Hepatocyte (in vitro differentiated cells): ENCODE measurements around the gene SEMA3D. TPM values are rescaled to one million over a fixed set of nuclear protein-coding genes. Genes with fewer than 3 reads are reported as not detected.

Source experiments
- DNase-seq: peaks from one replicate; pipeline ENCODE4 v3.0.0-alpha.2; 2016; ENCODE audit warnings: low spot score
- H2AFZ ChIP-seq: fragments of 200-600 bp; sonication (generic); 2 replicates; pipeline ENCODE4 v1.6.0; 2016; ENCODE audit warnings: antibody characterized with exemption, mild to moderate bottlenecking
- H3K27ac ChIP-seq: fragments of 200-600 bp; sonication (generic); 2 replicates; pipeline ENCODE4 v1.5.1; 2016; ENCODE audit warnings: mild to moderate bottlenecking
- H3K27me3 ChIP-seq: fragments of 200-600 bp; sonication (generic); 2 replicates; pipeline ENCODE4 v1.6.1; 2016
- H3K36me3 ChIP-seq: fragments of 200-600 bp; sonication (generic); replicated peaks from 2 replicates; pipeline ENCODE4 v1.5.1; 2016; ENCODE audit warnings: low read depth; ENCODE audit not compliant: insufficient read depth
- H3K4me1 ChIP-seq: fragments of 200-600 bp; sonication (generic); 2 replicates; pipeline ENCODE4 v1.5.1; 2016; ENCODE audit warnings: mild to moderate bottlenecking, moderate library complexity; ENCODE audit not compliant: insufficient read depth
- H3K4me2 ChIP-seq: fragments of 200-600 bp; sonication (generic); 2 replicates; pipeline ENCODE4 v1.6.0; 2016
- H3K4me3 ChIP-seq: fragments of 200-600 bp; sonication (generic); 2 replicates; pipeline ENCODE4 v1.5.1; 2016; ENCODE audit warnings: mild to moderate bottlenecking
- H3K79me2 ChIP-seq: fragments of 200-600 bp; sonication (generic); 2 replicates; pipeline ENCODE4 v1.6.0; 2017; ENCODE audit warnings: mild to moderate bottlenecking
- H3K9me2 ChIP-seq: fragments of 200-600 bp; sonication (generic); replicated peaks from 2 replicates; pipeline ENCODE4 v1.6.0; 2017; ENCODE audit warnings: mild to moderate bottlenecking; ENCODE audit not compliant: insufficient read depth
- H3K9me3 ChIP-seq: fragments of 200-600 bp; sonication (generic); 2 replicates; pipeline ENCODE4 v1.5.1; 2016; ENCODE audit warnings: low read depth, mild to moderate bottlenecking
- H4K20me1 ChIP-seq: fragments of 200-600 bp; sonication (generic); 2 replicates; pipeline ENCODE4 v1.6.0; 2016; ENCODE audit warnings: mild to moderate bottlenecking; ENCODE audit not compliant: insufficient read depth, poor library complexity, severe bottlenecking
- EZH2 ChIP-seq: fragments of 200-600 bp; sonication (generic); IDR thresholded peaks from 2 replicates; pipeline ENCODE4 v1.6.1; 2016; ENCODE audit warnings: antibody characterized with exemption, mild to moderate bottlenecking, borderline replicate concordance
- EZH2phosphoT487 ChIP-seq: fragments of 200-600 bp; sonication (generic); IDR thresholded peaks from one replicate; pipeline ENCODE4 v1.6.1; 2018; ENCODE audit warnings: antibody characterized with exemption, mild to moderate bottlenecking, low read depth, moderate library complexity; ENCODE audit not compliant: unreplicated experiment, severe bottlenecking
- WGBS: methylation state at CpG from one replicate; pipeline ENCODE4 v1.1.6; 2016; ENCODE audit warnings: low lambda C conversion rate; ENCODE audit errors: missing lambda C conversion rate; 5-methylcytosine and 5-hydroxymethylcytosine counted together
- polyA plus RNA-seq: library from polyadenylated mRNA; unstranded; fragments of >200 nt; fragmentation: Nextera tagmentation; extraction: Ambion mirVana; gene quantifications from 2 replicates; pipeline ENCODE4 v1.2.1, GENCODE V29; 2016
- total RNA-seq: library from RNA; depleted of rRNA; stranded (reverse); fragments of >200 nt; gene quantifications from 2 replicates; pipeline ENCODE4 v1.2.3, GENCODE V29; 2014
- TF ChIP-seq, protein P1 (sequence below): fragments of 200-600 bp; sonication (generic); IDR thresholded peaks from 2 replicates; pipeline ENCODE4 v1.5.1; 2016; ENCODE audit warnings: antibody characterized with exemption, mild to moderate bottlenecking; ENCODE audit not compliant: poor library complexity

SEMA3D gene
- total and polyA plus RNA-seq, 2 experiments from 2014 or later, result 18.7 to 44.9 TPM

DNA sequence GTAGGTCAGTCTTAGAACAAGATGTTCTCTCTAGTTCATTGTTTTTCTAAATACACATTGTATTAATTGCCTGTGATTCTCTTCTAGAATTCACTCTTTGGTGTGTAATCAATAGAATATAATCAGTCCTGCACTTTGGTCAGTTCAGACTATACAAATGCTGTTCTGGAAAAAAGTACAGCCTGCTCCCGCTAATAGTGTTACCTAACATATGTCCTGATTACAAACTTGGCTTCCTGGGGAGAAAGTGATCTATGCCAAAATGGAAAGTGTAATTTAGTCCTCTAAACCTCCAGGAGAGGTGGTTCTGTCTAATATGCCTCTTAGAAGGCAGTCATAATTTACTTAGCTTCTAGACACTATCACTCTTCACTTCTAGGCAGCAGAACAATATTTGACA lies 215.5 kb downstream of the SEMA3D start:
- Histone ChIP-seq H3K9me2 (no peaks in the 10 kb centered on the region), H3K4me1 (no peaks in the 10 kb centered on the region), H3K36me3 (no peaks in the 10 kb centered on the region), H3K27me3 (no peaks in the 10 kb centered on the region), H2AFZ (no peak overlapping the region), H3K4me2 (no peak overlapping the region), H4K20me1 (no peaks in the 10 kb centered on the region), H3K9me3 (no peaks in the 10 kb centered on the region), H3K4me3 (no peak overlapping the region), H3K27ac (no peak overlapping the region), H3K79me2 (no peaks in the 10 kb centered on the region)
- TF ChIP-seq EZH2, result no peak
- TF ChIP-seq EZH2phosphoT487, result no peak
- TF ChIP-seq, protein P1, sequence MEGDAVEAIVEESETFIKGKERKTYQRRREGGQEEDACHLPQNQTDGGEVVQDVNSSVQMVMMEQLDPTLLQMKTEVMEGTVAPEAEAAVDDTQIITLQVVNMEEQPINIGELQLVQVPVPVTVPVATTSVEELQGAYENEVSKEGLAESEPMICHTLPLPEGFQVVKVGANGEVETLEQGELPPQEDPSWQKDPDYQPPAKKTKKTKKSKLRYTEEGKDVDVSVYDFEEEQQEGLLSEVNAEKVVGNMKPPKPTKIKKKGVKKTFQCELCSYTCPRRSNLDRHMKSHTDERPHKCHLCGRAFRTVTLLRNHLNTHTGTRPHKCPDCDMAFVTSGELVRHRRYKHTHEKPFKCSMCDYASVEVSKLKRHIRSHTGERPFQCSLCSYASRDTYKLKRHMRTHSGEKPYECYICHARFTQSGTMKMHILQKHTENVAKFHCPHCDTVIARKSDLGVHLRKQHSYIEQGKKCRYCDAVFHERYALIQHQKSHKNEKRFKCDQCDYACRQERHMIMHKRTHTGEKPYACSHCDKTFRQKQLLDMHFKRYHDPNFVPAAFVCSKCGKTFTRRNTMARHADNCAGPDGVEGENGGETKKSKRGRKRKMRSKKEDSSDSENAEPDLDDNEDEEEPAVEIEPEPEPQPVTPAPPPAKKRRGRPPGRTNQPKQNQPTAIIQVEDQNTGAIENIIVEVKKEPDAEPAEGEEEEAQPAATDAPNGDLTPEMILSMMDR, result no peak
- no peak for DNase-seq
- WGBS, result 95% methylated on average over 1 of the region's 1 CpG

DNA sequence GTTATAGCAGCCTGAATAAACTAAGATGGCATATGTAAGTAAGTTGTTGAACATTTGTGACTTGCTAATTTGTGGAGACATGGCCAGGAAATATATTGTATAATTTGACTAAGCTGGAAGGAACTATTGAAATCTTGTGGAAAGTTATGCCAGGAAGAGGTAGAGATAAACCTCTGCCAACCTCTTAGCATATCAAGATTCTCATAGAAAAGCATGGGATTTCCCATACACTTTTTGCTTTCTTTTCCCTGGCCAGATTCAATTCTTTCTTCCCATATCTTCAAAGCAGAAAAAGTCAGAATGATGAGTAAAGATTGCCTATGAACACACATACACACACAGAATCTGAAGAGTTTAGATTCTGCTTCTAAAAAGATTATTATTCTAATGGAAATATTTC lies 216.2 kb downstream of the SEMA3D start:
- Histone ChIP-seq H3K36me3 (no peaks in the 10 kb centered on the region), H3K27me3 (no peaks in the 10 kb centered on the region), H3K27ac (no peak overlapping the region), H3K9me2 (no peaks in the 10 kb centered on the region), H3K79me2 (no peaks in the 10 kb centered on the region), H3K4me1 (no peaks in the 10 kb centered on the region), H3K9me3 (no peaks in the 10 kb centered on the region), H2AFZ (no peak overlapping the region), H3K4me2 (no peak overlapping the region), H3K4me3 (no peak overlapping the region), H4K20me1 (no peaks in the 10 kb centered on the region)
- TF ChIP-seq EZH2, result no peak
- no peak for DNase-seq

DNA sequence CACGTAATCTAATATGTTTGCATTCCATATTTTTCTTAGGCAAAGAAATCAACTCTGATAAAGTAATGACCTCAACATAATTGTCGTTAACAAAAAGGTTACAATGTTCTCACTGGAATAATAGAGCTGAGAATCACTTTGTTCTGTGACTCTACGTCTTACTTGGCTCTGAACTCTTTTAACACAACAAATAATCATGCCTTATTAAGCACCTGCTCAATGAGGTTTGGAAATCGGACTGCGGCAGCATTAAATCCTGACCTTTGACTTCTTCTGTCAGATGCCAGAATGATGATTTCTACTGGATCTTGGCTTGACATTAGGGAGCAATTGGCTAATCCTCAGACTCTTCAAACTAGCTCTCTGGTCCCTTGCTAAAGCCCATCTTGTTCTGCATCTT lies 233.6 kb downstream of the SEMA3D start:
- H2AFZ ChIP-seq, result no peak overlapping the region
- H4K20me1 ChIP-seq, result no peaks in the 10 kb centered on the region
- H3K9me3 ChIP-seq, result no peaks in the 10 kb centered on the region
- no peaks in the 10 kb centered on the region for H3K9me2 ChIP-seq
- no peak overlapping the region for H3K4me3 ChIP-seq
- no peak overlapping the region for H3K4me2 ChIP-seq
- H3K36me3 ChIP-seq, result no peaks in the 10 kb centered on the region
- no peaks in the 10 kb centered on the region for H3K79me2 ChIP-seq
- no peak for DNase-seq
- TF ChIP-seq, protein P1, result no peak
- TF ChIP-seq EZH2phosphoT487 (no peak), EZH2 (no peak)
- H3K27me3 ChIP-seq, result no peaks in the 10 kb centered on the region
- H3K27ac ChIP-seq, result no peak overlapping the region
- 48% methylated on average over 5 of the region's 5 CpGs for WGBS
- H3K4me1 ChIP-seq, result no peaks in the 10 kb centered on the region

DNA sequence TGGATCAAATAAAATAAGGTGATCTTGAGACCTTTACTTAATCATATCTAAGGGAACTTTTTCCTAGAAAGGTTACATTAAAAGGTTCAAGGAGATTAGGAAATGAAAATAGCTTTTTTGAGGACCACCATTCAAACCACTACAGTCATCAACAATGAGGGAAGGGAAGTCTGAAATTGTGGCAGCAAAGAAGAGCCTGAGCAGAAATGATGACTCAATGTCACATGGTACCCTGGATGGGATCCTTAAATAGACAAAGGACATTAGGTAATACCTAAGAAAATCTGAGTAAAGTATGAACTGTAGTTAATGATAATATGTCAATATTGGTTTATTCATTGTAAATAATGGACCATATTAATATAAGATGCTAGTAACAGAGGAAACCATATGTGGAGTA lies 236.0 kb downstream of the SEMA3D start:
- Histone ChIP-seq H2AFZ (no peak overlapping the region), H3K9me2 (no peaks in the 10 kb centered on the region), H4K20me1 (no peaks in the 10 kb centered on the region), H3K4me3 (no peak overlapping the region), H3K9me3 (no peaks in the 10 kb centered on the region), H3K36me3 (no peaks in the 10 kb centered on the region), H3K4me2 (no peak overlapping the region), H3K27me3 (no peaks in the 10 kb centered on the region), H3K4me1 (no peaks in the 10 kb centered on the region), H3K27ac (no peak overlapping the region), H3K79me2 (no peaks in the 10 kb centered on the region)
- peak; percentile 20 for DNase-seq
- TF ChIP-seq, protein P1, result no peak
- TF ChIP-seq EZH2 (no peak), EZH2phosphoT487 (no peak)
